DOHH2 (cell line): ENCODE data around the gene HMCN2.

Experiments used
- H3F3A ChIP-seq: fragments of 200-600 bp; sonication (generic), shearing (Covaris generic); 2 replicates; pipeline ENCODE4 v1.6.0; 2016; ENCODE audit warnings: antibody characterized with exemption, mild to moderate bottlenecking; ENCODE audit not compliant: control insufficient read depth, insufficient read depth
- H3K27ac ChIP-seq: fragments of 200-600 bp; sonication (generic); 2 replicates; pipeline ENCODE4 v1.5.1; 2014; ENCODE audit warnings: low read depth, mild to moderate bottlenecking, low read length, moderate library complexity
- H3K27me3 ChIP-seq: fragments of 200-600 bp; sonication (generic); 2 replicates; pipeline ENCODE4 v1.6.1; 2014; ENCODE audit warnings: mild to moderate bottlenecking, low read length, mixed read lengths; ENCODE audit not compliant: control insufficient read depth
- H3K36me3 ChIP-seq: fragments of 200-600 bp; sonication (generic); 2 replicates; pipeline ENCODE4 v1.6.1; 2014; ENCODE audit warnings: mild to moderate bottlenecking, low read length, moderate library complexity, mixed read lengths; ENCODE audit not compliant: control insufficient read depth
- H3K4me1 ChIP-seq: fragments of 200-600 bp; sonication (generic); 2 replicates; pipeline ENCODE4 v1.6.1; 2014; ENCODE audit warnings: mild to moderate bottlenecking, low read length, mixed read lengths; ENCODE audit not compliant: control insufficient read depth
- H3K4me2 ChIP-seq: fragments of 200-600 bp; sonication (generic); 2 replicates; pipeline ENCODE4 v1.6.0; 2014; ENCODE audit warnings: mild to moderate bottlenecking, low read length, moderate library complexity
- H3K4me3 ChIP-seq: fragments of 200-600 bp; sonication (generic); 2 replicates; pipeline ENCODE4 v1.5.1; 2014; ENCODE audit warnings: mild to moderate bottlenecking, low read length, mixed read lengths
- H3K79me2 ChIP-seq: fragments of 200-600 bp; sonication (generic); 2 replicates; pipeline ENCODE4 v1.6.1; 2014; ENCODE audit warnings: mild to moderate bottlenecking, low read length, mixed read lengths; ENCODE audit not compliant: control insufficient read depth
- H3K9me2 ChIP-seq: fragments of 200-600 bp; sonication (generic); replicated peaks from 2 replicates; pipeline ENCODE4 v1.6.1; 2014; ENCODE audit warnings: mild to moderate bottlenecking, low read length, mixed read lengths; ENCODE audit not compliant: control insufficient read depth
- H3K9me3 ChIP-seq: fragments of 200-600 bp; sonication (generic); 2 replicates; pipeline ENCODE4 v1.6.1; 2014; ENCODE audit warnings: antibody characterized with exemption, low read length, mixed read lengths; ENCODE audit not compliant: control insufficient read depth, insufficient read depth
- H4K20me1 ChIP-seq: fragments of 200-600 bp; sonication (generic); 2 replicates; pipeline ENCODE4 v1.6.0; 2014; ENCODE audit warnings: low read depth, mild to moderate bottlenecking, antibody characterized with exemption, low read length, moderate library complexity; ENCODE audit not compliant: control insufficient read depth, insufficient read depth
- EZH2phosphoT487 ChIP-seq: fragments of 200-600 bp; sonication (generic); IDR thresholded peaks from 2 replicates; pipeline ENCODE4 v1.6.1; 2017; ENCODE audit warnings: borderline replicate concordance, mild to moderate bottlenecking, antibody characterized with exemption, low read length, moderate library complexity, mixed read lengths
- TF ChIP-seq, protein P1 (sequence below): fragments of 200-600 bp; sonication (generic); IDR thresholded peaks from one replicate; pipeline ENCODE4 v1.5.1; 2014; ENCODE audit warnings: antibody characterized with exemption, mild to moderate bottlenecking, low read depth, low read length; ENCODE audit not compliant: poor library complexity, severe bottlenecking

The HMCN2 gene

DNA sequence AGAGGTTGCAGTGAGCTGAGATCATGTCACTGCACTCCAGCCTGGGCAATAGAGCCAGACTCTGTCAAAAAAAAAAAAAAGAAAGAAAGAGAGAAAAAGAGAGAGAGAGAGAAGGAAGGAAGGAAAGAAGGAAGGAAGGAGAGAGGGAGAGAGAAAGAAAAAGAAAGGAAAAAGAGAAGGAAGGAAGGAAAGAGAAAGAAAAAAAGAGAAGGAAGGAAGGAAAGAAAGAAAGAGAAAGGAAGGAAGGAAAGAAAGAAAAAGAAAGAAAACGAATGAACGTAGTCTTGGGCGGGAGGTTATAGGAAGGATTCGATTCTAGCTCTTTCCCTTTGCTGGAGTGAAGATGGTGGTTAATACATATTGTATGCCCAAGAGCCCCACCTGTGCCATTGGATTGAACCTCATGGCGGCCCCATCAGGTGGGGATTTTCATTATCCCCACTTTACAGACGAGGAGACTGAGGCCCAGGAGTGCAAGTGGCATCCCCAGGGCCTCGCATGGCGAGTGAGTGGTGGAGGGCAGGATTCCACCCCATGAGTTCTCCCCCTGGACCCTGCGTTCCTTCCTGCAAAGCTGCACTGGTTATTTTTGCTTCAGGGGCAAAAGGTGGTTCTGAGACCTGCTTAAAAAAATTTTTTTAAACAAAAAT, 98.3 kb downstream of the HMCN2 start:
- no peaks in the 10 kb centered on the region for H3K36me3 ChIP-seq
- no peaks in the 10 kb centered on the region for H3F3A ChIP-seq
- no peaks in the 10 kb centered on the region for H3K9me3 ChIP-seq
- H3K27ac ChIP-seq = no peak overlapping the region
- no peaks in the 10 kb centered on the region for H3K79me2 ChIP-seq
- H3K27me3 ChIP-seq = no peaks in the 10 kb centered on the region
- H3K4me1 ChIP-seq = no peaks in the 10 kb centered on the region
- no peak overlapping the region for H3K4me3 ChIP-seq
- no peaks in the 10 kb centered on the region for H3K9me2 ChIP-seq
- H3K4me2 ChIP-seq = no peak overlapping the region
- no peaks in the 10 kb centered on the region for H4K20me1 ChIP-seq
- TF ChIP-seq, protein P1, sequence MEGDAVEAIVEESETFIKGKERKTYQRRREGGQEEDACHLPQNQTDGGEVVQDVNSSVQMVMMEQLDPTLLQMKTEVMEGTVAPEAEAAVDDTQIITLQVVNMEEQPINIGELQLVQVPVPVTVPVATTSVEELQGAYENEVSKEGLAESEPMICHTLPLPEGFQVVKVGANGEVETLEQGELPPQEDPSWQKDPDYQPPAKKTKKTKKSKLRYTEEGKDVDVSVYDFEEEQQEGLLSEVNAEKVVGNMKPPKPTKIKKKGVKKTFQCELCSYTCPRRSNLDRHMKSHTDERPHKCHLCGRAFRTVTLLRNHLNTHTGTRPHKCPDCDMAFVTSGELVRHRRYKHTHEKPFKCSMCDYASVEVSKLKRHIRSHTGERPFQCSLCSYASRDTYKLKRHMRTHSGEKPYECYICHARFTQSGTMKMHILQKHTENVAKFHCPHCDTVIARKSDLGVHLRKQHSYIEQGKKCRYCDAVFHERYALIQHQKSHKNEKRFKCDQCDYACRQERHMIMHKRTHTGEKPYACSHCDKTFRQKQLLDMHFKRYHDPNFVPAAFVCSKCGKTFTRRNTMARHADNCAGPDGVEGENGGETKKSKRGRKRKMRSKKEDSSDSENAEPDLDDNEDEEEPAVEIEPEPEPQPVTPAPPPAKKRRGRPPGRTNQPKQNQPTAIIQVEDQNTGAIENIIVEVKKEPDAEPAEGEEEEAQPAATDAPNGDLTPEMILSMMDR = no peak
- no peak for TF ChIP-seq EZH2phosphoT487

DNA sequence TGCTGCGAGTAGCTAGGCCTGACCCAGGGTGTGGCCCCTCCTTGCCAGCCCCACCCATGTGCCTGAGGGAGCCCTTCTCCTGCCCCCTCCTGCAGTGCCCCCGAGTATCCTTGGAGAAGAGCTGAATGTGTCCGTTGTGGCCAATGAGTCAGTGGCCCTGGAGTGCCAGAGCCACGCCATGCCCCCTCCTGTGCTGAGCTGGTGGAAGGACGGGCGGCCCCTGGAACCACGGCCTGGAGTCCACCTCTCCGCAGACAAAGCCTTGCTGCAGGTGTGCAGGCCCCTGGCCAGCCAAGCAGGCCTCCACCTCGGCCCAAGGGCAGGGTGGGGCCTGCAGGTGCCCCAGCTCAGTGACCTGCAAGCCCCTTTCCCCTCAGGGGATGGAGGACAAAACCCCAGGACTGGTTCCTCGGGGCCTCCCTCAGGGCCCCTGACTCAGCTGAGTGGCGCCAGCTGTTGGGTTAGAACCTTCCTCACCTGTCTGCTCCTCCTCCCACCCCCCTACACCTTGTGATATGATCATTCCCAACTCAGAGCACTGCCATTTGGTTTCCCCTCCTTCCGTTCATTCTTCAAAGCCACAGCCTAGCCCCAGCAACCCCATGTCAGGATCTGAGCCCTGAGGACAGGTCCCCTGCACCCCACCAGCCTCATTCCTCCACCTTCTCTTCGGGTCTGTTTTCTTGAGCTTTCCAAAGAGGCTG, 99.2 kb downstream of the HMCN2 start:
- Histone ChIP-seq H3K36me3 (no peaks in the 10 kb centered on the region), H3K27ac (no peak overlapping the region), H3K4me2 (no peak overlapping the region), H3K4me3 (no peak overlapping the region), H3K4me1 (no peaks in the 10 kb centered on the region), H3K79me2 (no peaks in the 10 kb centered on the region), H3F3A (no peaks in the 10 kb centered on the region), H3K9me2 (no peaks in the 10 kb centered on the region), H3K9me3 (no peaks in the 10 kb centered on the region), H4K20me1 (no peaks in the 10 kb centered on the region), H3K27me3 (no peaks in the 10 kb centered on the region)
- TF ChIP-seq EZH2phosphoT487 = no peak
- TF ChIP-seq, protein P1 = no peak

DNA sequence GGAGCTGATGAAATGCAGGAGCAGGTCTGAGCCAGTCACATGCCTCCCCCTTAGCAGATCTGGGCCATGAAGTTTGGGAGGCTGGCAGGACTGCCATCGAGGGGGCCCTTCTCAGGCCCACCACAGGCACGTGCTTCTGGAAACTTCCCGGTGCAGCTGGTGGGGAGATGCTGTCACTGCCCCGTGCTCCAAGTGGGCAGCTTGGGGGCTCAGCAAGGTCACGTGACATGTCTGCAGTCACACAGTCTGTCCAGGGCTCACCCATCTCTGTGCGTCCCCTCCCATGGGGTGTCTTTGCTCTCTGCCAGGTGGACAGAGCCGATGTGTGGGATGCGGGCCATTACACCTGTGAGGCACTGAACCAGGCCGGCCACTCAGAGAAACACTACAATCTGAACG, 99.8 kb downstream of the HMCN2 start:
- no peak for TF ChIP-seq EZH2phosphoT487
- TF ChIP-seq, protein P1 = no peak
- Histone ChIP-seq H3K79me2 (no peaks in the 10 kb centered on the region), H3K9me3 (no peaks in the 10 kb centered on the region)

More for the DNA sequence above, 99.8 kb downstream of the HMCN2 start:
- Histone ChIP-seq H3K4me2 (no peak overlapping the region), H3K27ac (no peak overlapping the region), H3K27me3 (no peaks in the 10 kb centered on the region), H3K36me3 (no peaks in the 10 kb centered on the region), H3F3A (no peaks in the 10 kb centered on the region), H3K9me2 (no peaks in the 10 kb centered on the region), H3K4me1 (no peaks in the 10 kb centered on the region), H3K4me3 (no peak overlapping the region), H4K20me1 (no peaks in the 10 kb centered on the region)
